ENCODE results near the gene ZDHHC4. TPM values are rescaled to one million over a fixed set of nuclear protein-coding genes. Genes with fewer than 3 reads are reported as not detected.

The ZDHHC4 gene
- polyA plus RNA-seq, 1 of the 3 experiments (the other 2 are of a cell fraction): 169 TPM

GRCh38 chr7:6614953-6615722 lies 37.9 kb downstream of the ZDHHC4 start, which contains the start of gene ZNF853:
TSS of gene ZNF853 (plus strand) at chr7:6615610. CDS start at chr7:6616175, 565 bp downstream.
- WGBS (ENCODE audit: low lambda C conversion rate): 29% methylated on average over 28 of the region's 91 CpGs
- H3K4me2 ChIP-seq: peak within 1 kb of the TSS; percentile 100
- POLR2A ChIA-PET: interaction anchor here (1.1 to 1.8 kb wide), 3 partner anchors 22 to 43 kb away, joined by 3 to 9 read pairs (median 5); partner anchors contain the start of genes INTS15 and ZNF316
- TF ChIP-seq IRF3 (IDR thresholded peaks at IDR 0.05; ENCODE audit: low read depth, low read length): no peak
- peak; percentile 44; the same call in 1 of the 2 replicates for TF ChIP-seq GABPA (IDR thresholded peaks at IDR 0.05; ENCODE audit: low read depth)
- no peak for TF ChIP-seq RFX5 (IDR thresholded peaks at IDR 0.05; ENCODE audit: low read length)
- 0 out of 2 replicates have a peak, but pooled peaks have one; percentile 4 for TF ChIP-seq SMC3 (IDR thresholded peaks at IDR 0.05; ENCODE audit: low read depth, low read length)
- no peak for TF ChIP-seq POLR2AphosphoS5 (IDR thresholded peaks at IDR 0.05; ENCODE audit: low read depth, low read length)
- TF ChIP-seq FOXJ3 (CRISPR knock-in tag; IDR thresholded peaks at IDR 0.05): no peak
- no peak for TF ChIP-seq EZH2phosphoT487 (IDR thresholded peaks at IDR 0.05; ENCODE audit: borderline replicate concordance, low read depth)
- no peak for TF ChIP-seq USF1 (IDR thresholded peaks at IDR 0.05; ENCODE audit: borderline replicate concordance, low read depth)
- TF ChIP-seq TAF1 (IDR thresholded peaks at IDR 0.05; ENCODE audit: borderline replicate concordance, low read depth, low read length): no peak
- no peak for TF ChIP-seq FOXM1 (IDR thresholded peaks at IDR 0.05; ENCODE audit: low read depth)
- no peak for TF ChIP-seq EP300 (IDR thresholded peaks at IDR 0.05; ENCODE audit: borderline replicate concordance in 1 of 2, low read depth in 1 of 2, low read length in 1 of 2)
- TF ChIP-seq NFIC (IDR thresholded peaks at IDR 0.05; ENCODE audit: borderline replicate concordance): no peak
- no peak for TF ChIP-seq TEAD4 (IDR thresholded peaks at IDR 0.05; ENCODE audit: borderline replicate concordance, insufficient read depth)
- no peak for TF ChIP-seq RXRA (IDR thresholded peaks at IDR 0.05; ENCODE audit: borderline replicate concordance, low read depth)
- TF ChIP-seq CHD2 (IDR thresholded peaks at IDR 0.05; ENCODE audit: low read length, partially characterized antibody): no peak
- no peak for TF ChIP-seq FOSL2 (IDR thresholded peaks at IDR 0.05; ENCODE audit: borderline replicate concordance, low read depth)
- no peak for TF ChIP-seq TCF12 (IDR thresholded peaks at IDR 0.05)
- TF ChIP-seq CTCF (IDR thresholded peaks at IDR 0.05): peak; percentile 26
- no peak for TF ChIP-seq RCOR1 (IDR thresholded peaks at IDR 0.05; ENCODE audit: low read length)
- TF ChIP-seq REST (IDR thresholded peaks at IDR 0.05; ENCODE audit: low read depth, low read length): no peak
- TF ChIP-seq JUND (IDR thresholded peaks at IDR 0.05): no peak
- no peak for TF ChIP-seq PBX3 (IDR thresholded peaks at IDR 0.05)
- TF ChIP-seq MXI1 (IDR thresholded peaks at IDR 0.05; ENCODE audit: low read depth, low read length): peak; percentile 51; the same call in 1 of the 2 replicates
- TF ChIP-seq RAD21 (IDR thresholded peaks at IDR 0.05; ENCODE audit: low read length): no peak
- no peak for TF ChIP-seq SIN3A (IDR thresholded peaks at IDR 0.05; ENCODE audit: borderline replicate concordance, low read depth, low read length)

More at GRCh38 chr7:6614953-6615722, 37.9 kb downstream of the ZDHHC4 start, which contains the start of gene ZNF853:
- Histone ChIP-seq H3K36me3 (replicated peaks in 1 of 2; ENCODE audit: control insufficient read depth in 1 of 2, insufficient read depth in 2 of 2, low read length in 1 of 2) (no peaks in the 10 kb centered on the region), H3K4me1 (ENCODE audit: control insufficient read depth in 1 of 2, insufficient read depth in 2 of 2, low read depth in 1 of 2, low read length in 1 of 2) (peaks cover 0 to 13% of the 10 kb centered on the region in 2 experiments; a peak in 2 of 4 replicates), H3K79me2 (ENCODE audit: insufficient read depth) (no peaks in the 10 kb centered on the region), H3K4me3 (ENCODE audit: low read depth in 2 of 2, low read length in 1 of 2) (peak within 1 kb of the TSS; percentile 59 to 73), H3F3A (replicated peaks; ENCODE audit: insufficient read depth) (peaks cover 4% of the 10 kb centered on the region), H3K9ac (peak within 1 kb of the TSS; percentile 73), H3K27ac (ENCODE audit: low read depth in 2 of 2, low read length in 1 of 2) (peak within 1 kb of the TSS in 1 of 2 experiments; percentile 25; a peak in 1 of 4 replicates), H3K9me2 (no peaks in the 10 kb centered on the region), H4K20me1 (ENCODE audit: insufficient read depth) (no peaks in the 10 kb centered on the region), H3K9me3 (no peaks in the 10 kb centered on the region), H3K27me3 (ENCODE audit: insufficient read depth) (no peaks in the 10 kb centered on the region), H2AFZ (ENCODE audit: low read depth) (peak within 1 kb of the TSS; percentile 87; the same call in 1 of the 2 replicates)
- CTCF ChIA-PET: interaction anchor here (1.0 kb wide), 1 partner anchor 15 kb away, joined by 3 read pairs; no protein-coding TSS in a partner anchor
- DNase-seq: peak; percentile 93
